RWPE1 (cell line): Measurements from ENCODE around the gene ACOT7.
A peak's percentile ranks its signal among the peaks of the same experiment; 100 is the strongest.

Experiments used
- CTCF ChIA-PET: fragments of 350-600 bp; sonication (Branson Sonifier 250); formaldehyde crosslinking; extraction: SDS; loops from one replicate; lab custom pipeline; 2021; lab: Yijun Ruan, JAX
- POLR2A ChIA-PET: fragments of 400-600 bp; formaldehyde crosslinking; extraction: SDS; loops from one replicate; lab custom pipeline; 2020; ENCODE audit warnings: antibody characterized with exemption; ENCODE audit not compliant: low non-redundant PET; lab: Yijun Ruan, JAX
- DNase-seq: peaks from one replicate; pipeline ENCODE4 v3.0.0; 2012; ENCODE audit warnings: low spot score
- H3K27ac ChIP-seq: fragments of 450-650 bp; 2 replicates; pipeline ENCODE4 v1.5.1; 2017
- CTCF ChIP-seq: fragments of 450-650 bp; conservative IDR thresholded peaks from 2 replicates; pipeline ENCODE4 v1.5.1; 2017; ENCODE audit warnings: low read depth, mild to moderate bottlenecking

Gene ACOT7

GRCh38 chr1:6247651-6248050, 145.9 kb downstream of the ACOT7 start:
- DNase-seq: no peak
- POLR2A ChIA-PET: interaction anchor here (0.6 kb wide), 1 partner anchor 120 kb away, joined by 3 read pairs; no protein-coding TSS in a partner anchor
- CTCF ChIA-PET: interaction anchor here (0.6 to 3.0 kb wide), 20 partner anchors 9 to 305 kb away, joined by 3 to 45 read pairs (median 3); no protein-coding TSS in a partner anchor

GRCh38 chr1:6246497-6247467, 146.8 kb downstream of the ACOT7 start:
- CTCF ChIA-PET: interaction anchor here (0.5 to 3.0 kb wide), 52 partner anchors 8 to 480 kb away, joined by 3 to 45 read pairs (median 3); partner anchors contain the start of genes ACOT7 and GPR153
- no peak overlapping the region; the same call in 1 of the 2 replicates for H3K27ac ChIP-seq
- POLR2A ChIA-PET: interaction anchor here (0.6 kb wide), 1 partner anchor 119 kb away, joined by 3 read pairs; no protein-coding TSS in a partner anchor
- peak; percentile 84 for DNase-seq
- TF ChIP-seq CTCF: peak; percentile 92

More at GRCh38 chr1:6247651-6248050, 145.9 kb downstream of the ACOT7 start:
- TF ChIP-seq CTCF: no peak
- no peak overlapping the region; the same call in 1 of the 2 replicates for H3K27ac ChIP-seq

- TF ChIP-seq CTCF: no peak
- POLR2A ChIA-PET: no interaction called here
- no peak overlapping the region for H3K27ac ChIP-seq
- CTCF ChIA-PET: interaction anchor here (0.5 to 3.0 kb wide), 33 partner anchors 11 to 754 kb away, joined by 3 to 45 read pairs (median 4); partner anchors contain the start of genes ACOT7 and GPR153
- no peak for DNase-seq
These were observed 147.6 kb downstream of the ACOT7 start for GRCh38 chr1:6245869-6246496.

GRCh38 chr1:6245086-6245868, 148.3 kb downstream of the ACOT7 start:
- ChIA-PET POLR2A (no interaction called here), CTCF (interaction anchor here (0.5 to 3.0 kb wide), 33 partner anchors 11 to 754 kb away, joined by 3 to 45 read pairs (median 4); partner anchors contain the start of genes ACOT7 and RPL22)
- DNase-seq: peak; percentile 72
- peak; percentile 80 for TF ChIP-seq CTCF
- no peak overlapping the region for H3K27ac ChIP-seq

GRCh38 chr1:6244401-6245049, 149.0 kb downstream of the ACOT7 start:
- POLR2A ChIA-PET: no interaction called here
- no peak for DNase-seq
- CTCF ChIA-PET: interaction anchor here (0.5 to 2.0 kb wide), 21 partner anchors 25 to 601 kb away, joined by 3 to 13 read pairs (median 4); partner anchors contain the start of gene RPL22
- no peak overlapping the region for H3K27ac ChIP-seq
- TF ChIP-seq CTCF: no peak
